HG03571 (cell line): ENCODE data around the gene ATP11B.
A peak's percentile ranks its signal among the peaks of the same experiment; 100 is the strongest.

Experiments
- ATAC-seq: cut with Tn5 transposase; IDR thresholded peaks from one replicate; pipeline ENCODE4 v1.9.1; 2021; ENCODE audit not compliant: unreplicated experiment

Gene ATP11B

DNA sequence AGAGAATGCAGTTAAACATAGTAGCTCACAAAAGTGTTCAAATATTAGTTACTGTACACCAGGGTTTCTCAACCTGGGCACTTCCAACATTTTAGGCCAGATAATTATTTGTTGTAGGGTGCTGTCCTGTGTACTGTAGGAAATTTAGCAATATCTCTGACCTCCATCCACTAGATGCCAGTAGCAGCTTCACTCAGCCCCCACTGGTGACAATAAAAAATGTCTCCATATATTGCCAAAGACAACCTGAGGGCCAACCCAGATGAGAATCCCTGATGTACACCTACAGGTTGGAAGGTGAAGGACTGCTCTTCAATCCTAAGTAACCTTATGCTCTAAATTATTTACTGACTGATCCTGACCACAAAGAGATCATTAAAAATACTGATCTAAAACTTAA lies 154.6 kb downstream of the ATP11B start:
- ATAC-seq = no peak

DNA sequence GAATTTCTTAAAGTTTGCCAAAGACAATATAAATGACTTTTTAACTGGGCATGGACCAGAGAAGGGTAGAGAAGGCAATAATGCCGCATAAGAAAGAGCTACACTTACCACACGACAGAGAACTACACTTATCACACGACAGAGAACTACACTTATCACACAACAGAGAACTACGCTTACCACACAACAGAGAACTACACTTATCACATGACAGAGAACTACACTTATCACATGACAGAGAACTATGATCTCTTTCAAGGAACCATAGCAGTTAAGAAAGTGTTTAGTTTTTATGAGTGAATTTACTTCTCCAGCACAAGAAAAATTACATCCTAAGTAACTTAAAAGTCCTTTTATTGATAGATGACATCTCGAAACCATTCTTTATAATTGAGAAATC lies 155.0 kb downstream of the ATP11B start:
- ATAC-seq = no peak

DNA sequence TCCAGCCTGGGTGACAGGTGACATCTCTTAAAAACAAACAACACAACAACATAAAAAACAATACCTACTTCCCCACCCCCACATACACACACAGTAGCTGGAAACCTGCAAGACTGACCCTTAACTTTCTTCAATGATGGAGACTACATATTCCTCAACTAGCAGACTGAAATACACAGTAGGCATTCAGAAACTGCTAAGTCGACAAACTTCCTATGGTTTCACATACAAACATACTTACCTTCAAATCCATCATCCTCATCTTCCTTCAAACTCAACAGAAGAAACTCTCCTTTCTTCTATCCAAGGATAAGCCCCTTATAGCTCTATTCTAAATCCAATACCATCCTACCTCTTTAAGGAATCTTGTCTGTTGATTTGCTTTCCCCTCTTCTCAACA lies 156.4 kb downstream of the ATP11B start:
- ATAC-seq = no peak

DNA sequence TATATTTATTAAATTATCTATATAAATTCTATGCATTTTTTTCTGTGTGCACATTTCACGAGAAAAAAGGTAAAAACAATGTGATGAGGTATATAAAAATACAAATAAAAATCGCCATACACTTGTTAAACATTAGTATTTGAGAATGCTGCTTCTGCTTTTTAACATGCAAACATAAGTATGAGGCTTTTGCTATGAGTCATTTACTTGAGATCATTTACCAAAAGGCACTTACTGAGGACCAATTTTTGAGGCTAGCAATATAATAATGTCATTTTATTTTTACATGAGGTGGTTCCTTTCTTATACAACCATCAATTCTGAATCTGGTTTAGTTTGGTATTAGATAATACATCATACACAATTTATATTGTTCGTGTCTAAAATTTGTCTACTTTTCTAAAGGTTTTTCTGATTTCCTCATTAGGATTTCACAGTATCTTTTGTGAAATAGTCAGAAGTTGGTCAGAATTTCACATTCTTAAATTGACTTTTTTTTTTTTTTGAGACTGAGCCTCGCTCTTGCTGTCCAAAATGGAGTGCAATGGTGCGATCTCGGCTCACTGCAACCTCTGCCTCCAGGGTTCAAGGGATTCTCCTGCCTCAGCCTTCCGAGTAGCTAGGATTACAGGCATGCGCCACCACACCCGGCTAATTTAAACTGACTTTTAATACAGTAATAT lies 161.4 kb downstream of the ATP11B start:
- ATAC-seq = peak; percentile 93

DNA sequence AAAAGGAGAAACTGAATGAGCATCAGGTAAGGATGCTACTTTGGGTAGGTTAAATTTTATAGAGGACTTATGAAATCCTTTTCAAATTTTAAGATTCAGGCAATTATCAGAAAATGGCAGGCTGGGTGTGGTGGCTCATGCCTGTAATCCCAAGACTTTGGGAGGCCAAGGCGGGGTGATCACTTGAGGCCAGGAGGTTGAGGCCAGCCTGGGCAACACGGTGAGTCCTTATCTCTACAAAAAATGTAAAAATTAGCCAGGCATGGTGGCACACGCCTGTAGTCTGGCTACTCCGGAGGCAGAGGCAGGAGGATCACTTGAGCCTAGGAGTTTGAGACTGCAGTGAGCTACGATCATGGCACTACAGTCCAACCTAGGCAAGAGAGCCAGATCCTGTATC lies 163.9 kb downstream of the ATP11B start:
- no peak for ATAC-seq

DNA sequence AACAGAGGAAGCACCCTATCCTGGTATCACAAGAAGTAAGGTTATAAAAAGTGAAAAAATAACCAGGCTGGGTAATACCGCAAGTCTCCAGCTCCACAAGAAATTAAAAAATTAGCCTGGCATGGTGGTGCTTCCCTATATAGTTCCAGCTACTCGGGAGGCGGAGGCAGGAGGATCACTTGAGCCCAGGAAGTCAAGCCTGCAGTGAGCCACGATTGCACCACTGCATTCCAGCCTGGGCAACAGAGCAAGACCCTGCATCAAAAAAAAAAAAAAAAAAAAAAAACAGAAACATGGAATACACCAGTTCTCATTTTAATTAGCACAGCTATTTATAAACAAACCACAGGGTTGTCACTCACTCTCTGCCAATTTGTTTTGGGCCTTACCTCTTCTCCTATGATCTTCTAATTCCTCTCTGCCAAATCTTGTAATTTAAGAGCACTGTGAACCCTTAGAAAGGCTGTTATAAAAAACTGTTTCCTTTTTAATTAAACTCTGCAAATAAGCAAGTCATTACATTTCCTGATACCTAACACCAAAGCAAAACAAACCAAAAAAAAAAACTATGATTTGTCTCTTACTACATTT lies 164.5 kb downstream of the ATP11B start:
- no peak for ATAC-seq

DNA sequence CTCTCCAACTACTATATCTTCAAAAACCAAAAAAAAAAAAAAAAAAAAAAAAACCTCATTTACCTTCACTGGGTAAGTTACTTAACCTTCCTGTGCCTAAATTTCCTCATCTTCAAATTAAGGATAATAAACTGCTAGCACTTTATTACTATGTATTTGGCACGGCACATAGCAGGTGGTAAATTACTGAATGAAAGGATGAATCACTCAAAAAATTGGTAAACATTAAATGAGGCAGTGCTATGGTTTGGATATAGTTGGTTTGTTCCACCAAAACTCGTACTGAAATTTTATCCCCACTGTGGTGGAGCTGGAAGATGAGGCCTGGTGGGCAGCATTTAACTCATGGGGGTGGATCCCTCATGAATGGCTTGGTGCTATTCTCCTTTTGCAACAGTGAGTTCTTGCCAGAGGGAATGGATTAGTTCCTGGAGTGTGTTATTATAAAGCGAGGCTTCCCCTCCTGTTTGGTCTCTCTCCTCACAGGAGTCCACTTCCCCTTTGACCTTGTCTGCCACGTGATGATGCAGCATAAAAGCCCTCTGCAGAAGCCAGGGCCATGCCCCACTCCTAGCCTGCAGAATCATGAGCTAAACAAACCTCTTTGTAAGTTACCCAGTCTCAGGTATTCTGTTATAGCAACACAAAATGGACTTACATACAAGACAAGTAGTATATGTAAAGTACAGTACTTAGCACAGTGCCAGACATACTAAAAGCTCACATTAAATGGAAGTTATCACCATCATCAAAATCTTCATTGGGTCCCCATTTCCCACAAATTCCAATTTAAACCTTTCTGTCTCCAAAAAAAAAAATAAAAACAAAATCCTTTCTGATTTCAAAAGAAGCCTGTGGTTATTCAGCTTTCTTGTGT lies 166.4 kb downstream of the ATP11B start:
- no peak for ATAC-seq

DNA sequence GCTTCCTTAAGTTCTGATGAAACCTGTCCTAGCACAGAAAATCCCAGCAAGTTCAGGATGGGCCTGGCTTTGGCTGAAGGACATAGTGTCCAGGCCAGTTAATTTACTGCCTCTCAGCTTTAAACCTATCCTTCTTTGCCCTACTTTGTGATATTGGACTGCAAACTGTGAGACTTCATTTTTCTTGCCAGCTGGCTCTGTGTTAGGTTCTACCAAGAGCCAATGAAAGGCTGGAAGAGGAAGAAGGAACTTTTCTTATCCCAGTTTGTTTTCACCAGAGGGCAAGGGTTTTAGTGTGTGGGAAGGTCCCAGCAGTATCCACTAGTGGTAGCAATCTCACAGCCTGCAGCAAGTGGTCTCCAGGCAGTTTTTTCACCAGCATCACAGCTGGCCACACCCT lies 168.9 kb downstream of the ATP11B start:
- ATAC-seq = no peak

DNA sequence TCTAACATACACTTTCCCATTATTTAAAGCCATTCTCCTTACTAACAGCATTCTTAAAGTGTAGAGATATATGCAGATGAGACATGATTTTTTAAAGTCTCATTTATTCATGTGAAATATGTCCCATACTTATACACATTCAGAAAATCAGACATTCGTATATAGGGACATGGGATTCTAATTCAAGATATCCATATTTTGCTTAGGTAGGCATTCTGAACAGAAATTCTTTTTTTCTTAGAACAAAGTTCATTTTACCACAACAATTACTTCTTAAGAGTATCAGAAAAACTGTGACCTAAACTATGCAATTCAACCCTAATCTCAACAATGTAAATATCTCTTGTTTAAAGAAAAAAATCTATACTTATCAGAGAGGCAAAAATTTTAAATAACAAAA lies 170.9 kb downstream of the ATP11B start:
- no peak for ATAC-seq

DNA sequence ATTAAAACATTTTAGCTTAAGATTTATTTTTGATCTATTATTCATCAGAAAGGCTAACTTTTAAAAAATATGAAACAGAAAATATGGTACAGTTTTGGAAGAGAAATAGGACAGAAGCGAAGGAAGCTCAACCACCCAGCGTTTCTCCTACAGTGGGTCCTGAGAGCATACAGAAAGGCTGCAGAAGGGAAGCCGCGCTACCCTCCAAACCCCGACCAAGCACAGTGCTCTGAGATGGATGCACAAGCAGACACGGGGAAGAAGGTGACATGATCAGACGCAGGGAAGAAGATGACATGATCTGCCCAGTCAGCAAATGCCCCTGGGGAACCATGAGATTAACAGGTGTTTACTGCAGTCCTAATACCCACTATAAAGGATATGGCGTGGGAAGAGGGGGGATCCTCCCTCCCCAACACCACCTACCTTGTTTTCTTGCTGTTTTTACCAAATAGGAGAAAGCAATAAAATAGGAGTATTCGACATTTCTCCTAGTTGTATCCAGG lies 172.6 kb downstream of the ATP11B start:
- no peak for ATAC-seq

DNA sequence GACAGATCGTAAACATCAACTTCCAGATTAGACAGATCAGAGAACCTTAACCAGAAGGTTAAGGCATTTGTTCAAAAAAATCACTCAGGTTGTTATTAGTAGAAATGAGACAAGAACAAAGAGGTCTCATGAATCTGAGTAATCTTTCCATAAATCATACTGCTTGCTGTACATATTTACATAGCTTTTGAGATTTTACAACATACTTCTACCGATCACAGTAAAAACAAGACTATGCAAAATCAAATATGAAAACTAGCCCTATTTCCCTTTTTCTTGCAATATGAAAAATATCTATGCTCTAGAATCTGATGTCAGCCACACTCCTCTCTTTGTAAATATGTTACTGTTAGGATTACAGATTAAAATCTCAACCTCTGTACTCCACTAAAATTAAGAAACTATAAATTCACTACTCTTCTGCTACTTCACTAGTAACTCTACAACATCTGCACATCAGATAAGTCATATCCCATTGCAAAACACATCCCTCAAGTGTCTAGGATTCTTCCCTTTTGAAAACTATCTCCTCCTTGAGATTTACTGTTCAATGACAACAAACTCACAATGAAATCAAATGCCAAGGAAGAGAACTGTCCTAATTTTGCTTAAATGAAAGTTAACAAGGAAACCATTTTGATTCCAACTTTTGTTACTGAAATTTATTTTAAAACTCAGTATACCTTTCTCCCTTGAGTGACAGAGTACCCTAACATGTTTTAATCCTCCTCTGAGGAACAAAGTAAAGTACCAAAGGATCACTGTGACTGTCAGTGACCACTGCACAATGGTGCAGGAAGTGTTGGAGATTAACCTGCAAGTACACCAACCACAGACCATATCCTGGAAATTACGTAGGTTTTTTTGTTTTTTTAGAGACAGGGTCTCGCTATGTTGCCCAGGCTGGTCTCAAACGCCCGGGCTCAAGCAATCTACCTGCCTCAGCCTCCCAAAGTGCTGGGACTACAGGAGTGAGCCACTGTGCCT lies 174.2 kb downstream of the ATP11B start:
- peak; percentile 69 for ATAC-seq

DNA sequence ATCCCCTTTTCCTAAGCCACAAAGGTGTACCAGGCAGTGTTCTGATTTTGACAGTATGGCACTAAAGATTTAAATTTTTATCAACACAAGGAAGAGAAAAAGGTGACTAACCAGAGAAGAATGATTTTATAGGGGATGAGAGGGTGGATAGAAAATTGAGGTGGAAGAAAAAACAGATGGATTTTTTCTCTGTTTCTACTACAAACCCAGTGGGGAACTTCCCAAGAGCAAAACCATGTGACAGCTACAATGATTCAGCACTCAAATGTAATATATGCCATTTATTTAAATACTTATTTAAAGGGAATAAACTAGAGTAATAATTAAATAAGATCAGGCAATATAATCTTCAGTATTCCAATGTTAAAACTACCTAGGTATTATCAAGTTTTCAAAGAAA lies 176.0 kb downstream of the ATP11B start:
- no peak for ATAC-seq

DNA sequence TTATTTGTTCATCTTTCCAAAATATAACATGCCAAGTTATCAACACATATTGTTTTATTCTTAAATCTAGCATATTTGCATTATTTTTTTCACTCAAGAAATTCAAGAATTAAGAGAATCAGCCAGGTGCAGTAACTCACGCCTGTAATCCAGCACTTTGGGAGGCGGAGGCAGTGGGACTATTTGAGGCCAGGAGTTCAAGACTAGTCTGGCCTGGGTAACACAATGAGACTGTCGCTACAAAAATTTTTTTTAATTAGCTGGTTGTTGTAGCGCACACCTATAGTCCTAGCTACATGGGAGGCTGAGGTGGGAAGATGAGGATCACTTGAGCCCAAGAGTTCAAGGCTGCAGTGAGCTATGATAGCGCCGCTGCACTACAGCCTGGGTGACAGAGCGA lies 176.5 kb downstream of the ATP11B start:
- ATAC-seq = no peak

DNA sequence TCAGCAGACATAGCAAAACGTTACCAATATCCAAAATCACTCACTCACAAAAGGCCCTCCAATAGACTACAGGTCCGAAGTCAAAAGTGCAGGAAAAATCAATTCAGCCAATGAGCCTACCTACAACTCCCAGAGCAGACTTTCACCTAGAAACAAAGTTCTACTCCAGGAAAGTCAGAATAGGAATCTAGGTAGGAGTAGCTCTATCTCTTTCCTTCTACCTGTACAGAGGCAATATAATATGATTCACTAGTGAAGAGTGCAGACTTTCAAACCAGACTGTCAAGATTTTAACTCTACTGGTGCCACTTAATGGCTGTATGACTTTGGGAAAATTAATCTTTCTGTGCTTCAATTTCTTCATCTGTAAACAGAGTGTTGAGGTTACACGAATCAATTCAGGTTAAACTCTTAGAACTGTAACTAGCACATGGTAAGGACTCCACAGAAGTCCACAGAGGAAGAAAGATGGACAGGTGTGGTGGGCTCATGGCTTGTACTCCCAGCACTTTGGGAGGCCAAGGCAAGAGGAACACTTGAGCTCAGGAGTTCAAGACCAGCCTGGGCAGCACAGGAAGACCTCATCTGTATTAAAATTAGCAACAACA lies 177.6 kb downstream of the ATP11B start:
- no peak for ATAC-seq
